Amniotic epithelial cell (primary cell): ENCODE measurements around the gene PRMT3.
"Not testable (repeated sequence)": the region's sequence is repeated elsewhere in the genome, so short reads cannot be mapped to it uniquely, and the experiment has no call there.

ENCODE experiments used
- DNase-seq: peaks from one replicate; pipeline ENCODE4 v3.0.0-alpha.2; 2010; ENCODE audit warnings: low read depth

The PRMT3 gene

GRCh38 chr11:20374741-20375300, 12.7 kb upstream of the PRMT3 start:
- peak; percentile 52 for DNase-seq

- DNase-seq = no peak
These were observed 11.3 kb upstream of the PRMT3 start for GRCh38 chr11:20376162-20376730.

GRCh38 chr11:20385996-20386395, 1.5 kb upstream of the PRMT3 start:
- DNase-seq = not testable (repeated sequence)

- no peak for DNase-seq
These were observed 860 bp downstream of the PRMT3 start for GRCh38 chr11:20388096-20389055.

GRCh38 chr11:20397281-20397680, 9.8 kb downstream of the PRMT3 start:
- DNase-seq = peak; percentile 64

GRCh38 chr11:20399498-20399897, 12.0 kb downstream of the PRMT3 start:
- DNase-seq = no peak

- DNase-seq = no peak
These were observed 15.5 kb downstream of the PRMT3 start for GRCh38 chr11:20403059-20403458.

- no peak for DNase-seq
These were observed 19.0 kb downstream of the PRMT3 start for GRCh38 chr11:20406484-20406883.

GRCh38 chr11:20407344-20407743, 19.8 kb downstream of the PRMT3 start:
- DNase-seq = no peak

GRCh38 chr11:20415432-20415831, 27.9 kb downstream of the PRMT3 start:
- DNase-seq = no peak

- DNase-seq = no peak
These were observed 30.3 kb downstream of the PRMT3 start for GRCh38 chr11:20417771-20418170.

- DNase-seq = no peak
These were observed 34.4 kb downstream of the PRMT3 start for GRCh38 chr11:20421946-20422345.

- no peak for DNase-seq
These were observed 41.7 kb downstream of the PRMT3 start for GRCh38 chr11:20429216-20429615.

- no peak for DNase-seq
These were observed 51.1 kb downstream of the PRMT3 start for GRCh38 chr11:20438637-20439036.

- peak; percentile 39 for DNase-seq
These were observed 56.1 kb downstream of the PRMT3 start for GRCh38 chr11:20443596-20443995.

GRCh38 chr11:20444535-20444934, 57.0 kb downstream of the PRMT3 start:
- no peak for DNase-seq

- DNase-seq = no peak
These were observed 61.3 kb downstream of the PRMT3 start for GRCh38 chr11:20448834-20449233.

- DNase-seq = no peak
These were observed 63.3 kb downstream of the PRMT3 start for GRCh38 chr11:20450829-20451228.

- DNase-seq = peak; percentile 42
These were observed 64.1 kb downstream of the PRMT3 start for GRCh38 chr11:20451568-20451967.

- DNase-seq = no peak
These were observed 65.1 kb downstream of the PRMT3 start for GRCh38 chr11:20452585-20452984.

- no peak for DNase-seq
These were observed 66.3 kb downstream of the PRMT3 start for GRCh38 chr11:20453657-20454316.

- no peak for DNase-seq
These were observed 69.7 kb downstream of the PRMT3 start for GRCh38 chr11:20457001-20457799.
